Endothelial cell of umbilical vein (primary cell): Measurements from ENCODE around the gene MTAP. TPM values are rescaled to one million over a fixed set of nuclear protein-coding genes. Genes with fewer than 3 reads are reported as not detected.

ENCODE experiments used
- BruUV-seq: library from RNA; stranded (reverse); fragments of 400-500 nt; replicated peaks from 2 replicates; lab custom pipeline; 2021; lab: Mats Ljungman, UMichigan
- CTCF ChIA-PET: fragments of 300-600, 350-600 bp; sonication (Branson Sonifier 250); formaldehyde crosslinking; loops from one replicate; lab custom pipeline; 2021; ENCODE audit warnings: antibody characterized with exemption, inconsistent platforms; lab: Charles Lee
- POLR2A ChIA-PET: fragments of 300-600, 350-600 bp; sonication (Branson Sonifier 250); formaldehyde crosslinking; loops from one replicate; lab custom pipeline; 2021; ENCODE audit warnings: antibody characterized with exemption, inconsistent platforms; lab: Charles Lee
- DNase-seq: peaks from one replicate; pipeline ENCODE4 v3.0.0-alpha.2; 2011; ENCODE audit warnings: low read depth, low spot score
- FAIRE-seq: peaks from 2 replicates; lab custom pipeline; 2011; peaks lifted over from hg19 to GRCh38; lab: Jason Lieb, UNC
- H2AFZ ChIP-seq: 2 replicates; pipeline ENCODE4 v1.6.0; 2012; ENCODE audit warnings: low read depth, low read length, control low read depth, inconsistent platforms
- H3K27ac ChIP-seq: 2 replicates; pipeline ENCODE4 v1.5.1; 2011; ENCODE audit warnings: low read depth, mild to moderate bottlenecking, control low read depth, low read length, moderate library complexity; ENCODE audit not compliant: insufficient read depth
- H3K27me3 ChIP-seq, 2 experiments: 2 replicates each; pipeline versions ENCODE4 v1.6.0 to v1.6.1; 2011; ENCODE audit warnings: low read length in 2 of 2, mixed read lengths in 1 of 2; ENCODE audit not compliant: control insufficient read depth in 2 of 2, insufficient read depth in 2 of 2
- H3K36me3 ChIP-seq, 2 experiments: 2 replicates in 1 of 2; 3 replicates in 1 of 2; pipeline ENCODE4 v1.5.1; 2011; ENCODE audit warnings: low read length in 2 of 2, mild to moderate bottlenecking in 1 of 2, moderate library complexity in 1 of 2; ENCODE audit not compliant: control insufficient read depth in 2 of 2, insufficient read depth in 2 of 2; ENCODE audit errors: extremely low read depth in 1 of 2
- H3K4me1 ChIP-seq: 3 replicates; pipeline ENCODE4 v1.5.1; 2011; ENCODE audit warnings: mild to moderate bottlenecking, low read length; ENCODE audit not compliant: control insufficient read depth, insufficient read depth; ENCODE audit errors: extremely low read depth
- H3K4me2 ChIP-seq: 2 replicates; pipeline ENCODE4 v1.6.1; 2011; ENCODE audit warnings: low read length, control low read depth, mixed read lengths; ENCODE audit not compliant: insufficient read depth
- H3K4me3 ChIP-seq, 3 experiments: fragments of 200-600 bp in 1 of 3; sonication (generic), shearing (Covaris generic) in 1 of 3; replicated peaks in 1 of 3; 2 replicates each; pipeline ENCODE4 v1.5.1; 2011 to 2016; ENCODE audit warnings: control low read depth in 3 of 3, low read length in 3 of 3, mild to moderate bottlenecking in 2 of 3, inconsistent platforms in 1 of 3, low read depth in 1 of 3, moderate library complexity in 1 of 3; ENCODE audit not compliant: insufficient read depth in 1 of 3
- H3K79me2 ChIP-seq: 2 replicates; pipeline ENCODE4 v1.6.0; 2012; ENCODE audit warnings: low read length, inconsistent platforms; ENCODE audit not compliant: control insufficient read depth, insufficient read depth
- H3K9ac ChIP-seq: replicated peaks from 2 replicates; pipeline ENCODE3; 2011; ENCODE audit warnings: low read length, control low read depth; ENCODE audit not compliant: insufficient read depth; ENCODE audit errors: extremely low read depth
- H3K9me1 ChIP-seq: replicated peaks from 3 replicates; pipeline ENCODE4 v1.6.0; 2011; ENCODE audit warnings: mild to moderate bottlenecking, low read length; ENCODE audit not compliant: control insufficient read depth, insufficient read depth; ENCODE audit errors: extremely low read depth
- H3K9me3 ChIP-seq: replicated peaks from 2 replicates; pipeline ENCODE4 v1.5.1; 2012; ENCODE audit warnings: low read length, inconsistent platforms; ENCODE audit not compliant: control insufficient read depth, insufficient read depth
- H4K20me1 ChIP-seq: replicated peaks from 2 replicates; pipeline ENCODE3; 2011; ENCODE audit warnings: mild to moderate bottlenecking, low read length; ENCODE audit not compliant: control insufficient read depth, insufficient read depth; ENCODE audit errors: extremely low read depth
- EZH2 ChIP-seq: IDR thresholded peaks from 2 replicates; pipeline ENCODE4 v1.6.1; 2012; ENCODE audit warnings: borderline replicate concordance, low read depth, mild to moderate bottlenecking, moderate library complexity, low read length, inconsistent platforms; ENCODE audit not compliant: severe bottlenecking
- FOS ChIP-seq: IDR thresholded peaks from 2 replicates; pipeline ENCODE4 v1.6.1; 2011; ENCODE audit warnings: mild to moderate bottlenecking, low read length, moderate library complexity, borderline replicate concordance; ENCODE audit not compliant: insufficient read depth
- GATA2 ChIP-seq: IDR thresholded peaks from 2 replicates; pipeline ENCODE4 v1.7.0; 2011; ENCODE audit warnings: low read depth, mild to moderate bottlenecking, moderate library complexity, mixed read lengths, low read length; ENCODE audit not compliant: insufficient read length, insufficient read depth
- JUN ChIP-seq: IDR thresholded peaks from 2 replicates; pipeline ENCODE4 v1.6.1; 2011; ENCODE audit warnings: borderline replicate concordance, low read depth; ENCODE audit not compliant: insufficient read length, insufficient read depth
- MYC ChIP-seq: IDR thresholded peaks from one replicate; pipeline ENCODE4 v1.6.1; 2011; ENCODE audit warnings: mild to moderate bottlenecking, low read depth, low read length
- POLR2A ChIP-seq: IDR thresholded peaks from 2 replicates; pipeline ENCODE4 v1.6.1; 2012; ENCODE audit warnings: low read depth, mild to moderate bottlenecking, control low read depth, low read length
- POLR2AphosphoS5 ChIP-seq: IDR thresholded peaks from 2 replicates; pipeline ENCODE4 v1.6.1; 2012; ENCODE audit warnings: low read depth, mild to moderate bottlenecking, control low read depth, low read length, moderate library complexity; ENCODE audit not compliant: insufficient read depth
- dilution Hi-C: fragments of 300-500 bp; cut with MboI; formaldehyde crosslinking; loops from one replicate; pipeline ENCODE4 v1.15.0; 2019; ENCODE audit warnings: low sequenced_read_pairs; ENCODE audit not compliant: extremely low pct_ligation_motif_present
- intact Hi-C: fragments of 100-400 bp; cut with micrococcal nuclease; formaldehyde crosslinking; loops from one replicate; pipeline ENCODE4 v1.10.0; 2022
- polyA plus RNA-seq, 4 experiments: library from polyadenylated mRNA; depleted of rRNA in 3 of 4; stranded (reverse) in 3 of 4; unstranded in 1 of 4; fragments of >200 nt; gene quantifications; 2 replicates each; pipeline versions ENCODE4 v1.2.1 to v1.2.3, GENCODE V29; 2011 to 2012; ENCODE audit warnings: missing spikeins in 1 of 4
- total RNA-seq: library from RNA; stranded (reverse); gene quantifications from 2 replicates; pipeline ENCODE4 v1.2.3, GENCODE V29; 2021
- TF ChIP-seq, protein P1 (sequence below): IDR thresholded peaks from 2 replicates; pipeline ENCODE4 v1.6.1; 2011; ENCODE audit not compliant: insufficient read depth, insufficient read length
- TF ChIP-seq, protein P2 (sequence below), 2 donors: IDR thresholded peaks; 1 replicate in 1 of 2; 2 replicates in 1 of 2; pipeline ENCODE4 v1.5.1; 2011; ENCODE audit warnings: low read length in 2 of 2, mild to moderate bottlenecking in 2 of 2, moderate library complexity in 2 of 2, control low read depth in 1 of 2, inconsistent platforms in 1 of 2, low read depth in 1 of 2; ENCODE audit not compliant: insufficient read depth in 1 of 2; ENCODE audit errors: extremely low read depth in 1 of 2

The MTAP gene
- total and polyA plus RNA-seq, 2 donors (not counting 3 experiments of a cell fraction or from before 2014, with no cell fraction given) = 11.3 to 55.1 TPM

DNA sequence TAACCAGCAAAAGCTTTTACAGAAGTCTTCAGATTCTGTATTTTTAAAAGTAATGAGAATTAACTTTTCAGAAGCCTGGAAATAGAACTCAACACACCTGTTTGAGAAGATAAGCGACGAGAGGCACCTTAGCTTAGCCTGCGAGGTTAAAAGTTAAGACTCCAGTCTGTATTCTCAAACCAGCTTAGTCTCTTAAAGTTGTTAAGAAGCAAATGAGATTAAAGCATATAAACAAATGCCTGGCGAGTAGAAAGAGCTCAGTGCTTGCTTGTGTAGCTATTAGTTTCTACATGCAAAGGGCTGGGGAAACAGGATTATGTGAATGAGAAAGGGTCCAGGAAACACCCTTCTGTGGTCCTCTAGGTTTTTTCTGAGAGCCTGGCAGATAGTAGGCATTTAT is 51.7 kb downstream of the MTAP start:
- H3K9ac ChIP-seq = no peak overlapping the region
- no peaks in the 10 kb centered on the region for H3K27me3 ChIP-seq
- no peak overlapping the region for H3K27ac ChIP-seq
- no peak for TF ChIP-seq EZH2
- TF ChIP-seq FOS = no peak
- TF ChIP-seq, protein P1, sequence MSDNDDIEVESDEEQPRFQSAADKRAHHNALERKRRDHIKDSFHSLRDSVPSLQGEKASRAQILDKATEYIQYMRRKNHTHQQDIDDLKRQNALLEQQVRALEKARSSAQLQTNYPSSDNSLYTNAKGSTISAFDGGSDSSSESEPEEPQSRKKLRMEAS = no peak
- TF ChIP-seq, protein P2, sequence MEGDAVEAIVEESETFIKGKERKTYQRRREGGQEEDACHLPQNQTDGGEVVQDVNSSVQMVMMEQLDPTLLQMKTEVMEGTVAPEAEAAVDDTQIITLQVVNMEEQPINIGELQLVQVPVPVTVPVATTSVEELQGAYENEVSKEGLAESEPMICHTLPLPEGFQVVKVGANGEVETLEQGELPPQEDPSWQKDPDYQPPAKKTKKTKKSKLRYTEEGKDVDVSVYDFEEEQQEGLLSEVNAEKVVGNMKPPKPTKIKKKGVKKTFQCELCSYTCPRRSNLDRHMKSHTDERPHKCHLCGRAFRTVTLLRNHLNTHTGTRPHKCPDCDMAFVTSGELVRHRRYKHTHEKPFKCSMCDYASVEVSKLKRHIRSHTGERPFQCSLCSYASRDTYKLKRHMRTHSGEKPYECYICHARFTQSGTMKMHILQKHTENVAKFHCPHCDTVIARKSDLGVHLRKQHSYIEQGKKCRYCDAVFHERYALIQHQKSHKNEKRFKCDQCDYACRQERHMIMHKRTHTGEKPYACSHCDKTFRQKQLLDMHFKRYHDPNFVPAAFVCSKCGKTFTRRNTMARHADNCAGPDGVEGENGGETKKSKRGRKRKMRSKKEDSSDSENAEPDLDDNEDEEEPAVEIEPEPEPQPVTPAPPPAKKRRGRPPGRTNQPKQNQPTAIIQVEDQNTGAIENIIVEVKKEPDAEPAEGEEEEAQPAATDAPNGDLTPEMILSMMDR (IDR thresholded peaks at IDR 0.05; ENCODE audit: extremely low read depth in 1 of 2, insufficient read depth in 1 of 2, low read depth in 1 of 2, low read length in 2 of 2) = no peak
- TF ChIP-seq POLR2AphosphoS5 = no peak
- no peak for TF ChIP-seq MYC
- TF ChIP-seq JUN = no peak
- no peak for TF ChIP-seq POLR2A
- TF ChIP-seq GATA2 = no peak
- no TSS peak for BruUV-seq
- ChIA-PET POLR2A (no interaction called here), CTCF (interaction anchor here (1.0 to 1.8 kb wide), 3 partner anchors 9 to 155 kb away, joined by 3 to 7 read pairs (median 4); partner anchors contain the start of gene CDKN2B)
- intact Hi-C loops = no loop called here
- H3K4me3 ChIP-seq = no peak overlapping the region
- no peak for FAIRE-seq
- peaks cover 0 to 8% of the 10 kb centered on the region in 2 experiments for H3K36me3 ChIP-seq
- H4K20me1 ChIP-seq = no peaks in the 10 kb centered on the region
- DNase-seq = no peak
- no peak overlapping the region for H2AFZ ChIP-seq
- H3K9me3 ChIP-seq = no peaks in the 10 kb centered on the region
- no peaks in the 10 kb centered on the region for H3K9me1 ChIP-seq
- H3K79me2 ChIP-seq = no peaks in the 10 kb centered on the region
- no peak overlapping the region for H3K4me2 ChIP-seq
- H3K4me1 ChIP-seq = peaks cover 15% of the 10 kb centered on the region
- dilution Hi-C loops = no loop called here
